GM19328 (cell line): ENCODE measurements around the gene SURF2.

Source experiments
- ATAC-seq: cut with Tn5 transposase; IDR thresholded peaks from one replicate; pipeline ENCODE4 v1.9.1; 2021; ENCODE audit warnings: mild to moderate bottlenecking, moderate library complexity; ENCODE audit not compliant: unreplicated experiment

Gene SURF2

DNA sequence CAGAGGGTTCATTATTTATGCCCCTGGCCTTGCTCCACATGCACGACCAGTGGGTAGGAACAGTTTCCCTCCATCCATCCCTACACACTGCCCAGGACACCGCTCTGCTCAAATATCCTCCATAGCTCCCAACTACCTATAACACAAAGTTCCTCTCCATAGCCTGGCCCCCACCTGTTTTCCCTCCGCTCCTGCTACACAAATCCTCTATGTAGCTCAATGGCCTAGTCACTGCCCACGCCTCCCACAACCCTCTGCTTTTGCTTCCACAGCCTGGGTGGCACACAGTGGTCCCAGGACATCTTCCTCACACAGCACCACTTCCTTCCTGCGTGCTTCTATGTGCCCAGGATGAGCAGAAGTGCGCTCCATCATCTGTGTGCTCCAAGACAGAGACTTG lies 41.0 kb downstream of the SURF2 start:
- ATAC-seq: no peak

- no peak for ATAC-seq
These were observed 41.5 kb downstream of the SURF2 start for GRCh38 chr9:133397895-133398294.

- no peak for ATAC-seq
These were observed 43.9 kb downstream of the SURF2 start for GRCh38 chr9:133400292-133400691.

GRCh38 chr9:133401588-133401987 lies 45.2 kb downstream of the SURF2 start:
- ATAC-seq: no peak

GRCh38 chr9:133402689-133403088 lies 46.3 kb downstream of the SURF2 start:
- no peak for ATAC-seq

DNA sequence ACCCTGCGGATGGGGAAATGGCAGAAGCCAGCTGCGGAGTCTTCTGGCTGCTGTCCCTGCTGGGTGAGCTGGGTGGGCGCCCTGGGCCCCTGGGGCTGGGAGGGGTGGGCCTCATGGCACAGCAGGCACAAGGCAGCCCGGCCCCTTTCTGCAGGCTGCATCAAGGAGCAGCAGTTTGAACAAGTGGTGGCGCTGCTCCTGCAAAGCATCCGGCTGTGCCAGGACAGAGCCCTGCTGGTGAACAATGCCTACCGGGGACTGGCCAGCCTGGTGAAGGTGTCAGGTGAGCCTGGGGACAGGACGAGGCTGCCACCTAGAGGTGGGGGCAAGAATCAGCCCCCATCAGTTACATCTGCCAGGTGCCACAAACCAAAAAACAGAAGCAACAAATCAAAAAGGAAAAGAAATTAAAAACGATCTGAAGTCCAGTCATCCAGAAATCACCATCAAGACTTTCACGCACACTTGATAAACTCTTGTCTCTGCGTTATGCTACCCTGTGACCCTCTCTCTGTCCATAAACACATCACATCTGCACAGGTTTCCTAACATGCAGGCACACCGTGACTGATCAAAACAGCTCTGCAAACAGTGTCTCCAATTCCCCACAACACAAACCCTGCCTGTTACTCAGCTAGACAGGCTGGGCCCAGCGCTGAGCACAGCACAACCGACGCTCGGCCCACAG lies 47.6 kb downstream of the SURF2 start:
- ATAC-seq: no peak

DNA sequence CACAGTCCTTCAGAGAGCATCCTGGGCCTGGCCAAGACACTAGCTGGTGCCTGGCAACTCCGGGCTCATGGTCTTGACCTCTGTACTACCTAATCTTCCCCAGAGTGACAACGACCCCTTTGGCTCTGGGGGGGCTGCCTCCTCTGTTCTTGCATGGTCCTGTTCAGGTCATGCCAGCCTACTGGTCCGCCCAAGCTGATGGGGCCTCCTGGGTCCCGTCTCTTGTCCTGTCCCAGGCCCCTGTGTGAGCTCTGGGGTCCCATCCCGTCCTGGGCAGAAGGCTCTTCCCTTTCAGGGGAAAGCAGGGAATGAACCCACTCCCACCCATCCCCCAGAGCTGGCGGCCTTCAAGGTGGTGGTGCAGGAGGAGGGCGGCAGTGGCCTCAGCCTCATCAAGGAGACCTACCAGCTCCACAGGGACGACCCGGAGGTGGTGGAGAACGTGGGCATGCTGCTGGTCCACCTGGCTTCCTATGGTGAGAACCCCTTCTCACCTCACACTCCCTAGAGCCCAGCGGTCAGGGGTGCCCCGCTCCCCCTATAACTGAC lies 48.2 kb downstream of the SURF2 start:
- ATAC-seq: no peak

DNA sequence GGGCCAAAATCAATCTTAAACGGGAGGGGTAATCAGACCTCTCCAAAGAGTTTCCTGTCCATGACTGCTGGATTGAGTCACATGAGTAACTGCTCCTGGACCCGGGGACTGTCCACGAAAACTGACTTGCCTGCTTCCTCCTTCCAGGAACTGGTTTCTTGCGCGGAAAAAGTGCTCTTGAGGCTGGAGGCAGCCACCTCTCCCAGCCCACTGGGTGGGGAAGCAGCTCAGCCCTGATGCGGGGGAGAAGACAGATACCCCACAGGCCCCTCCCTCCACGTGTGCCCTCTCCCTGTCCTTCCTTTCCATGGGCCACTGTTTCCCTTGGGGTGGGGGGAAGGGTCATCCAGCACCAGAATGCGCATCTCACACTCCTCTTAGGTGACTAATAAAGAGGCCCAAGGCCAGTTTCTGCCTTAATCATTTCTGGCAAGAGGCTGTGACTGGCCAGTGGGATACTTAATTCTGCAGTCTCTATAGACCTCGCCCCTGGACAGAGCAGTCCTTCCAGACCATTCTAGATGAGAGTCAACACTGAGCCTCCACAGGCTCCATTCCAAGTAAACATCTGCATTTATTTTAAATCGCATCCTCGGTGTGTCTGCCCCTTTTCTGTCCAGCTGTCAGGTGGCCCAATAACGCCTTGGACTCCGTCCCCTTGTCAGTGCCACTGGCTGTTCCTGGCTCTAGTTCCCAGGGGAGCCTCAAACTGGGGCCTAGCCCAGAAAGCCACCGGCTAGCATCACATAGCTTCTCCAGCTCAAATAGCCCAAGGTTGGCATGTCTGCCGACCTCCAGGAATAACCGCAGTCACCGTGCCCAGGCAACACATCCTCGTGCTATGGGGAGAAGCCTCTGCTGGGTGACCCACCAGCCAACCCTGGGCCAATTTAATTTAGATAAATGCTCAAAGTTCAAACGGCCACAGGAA lies 49.4 kb downstream of the SURF2 start:
- no peak for ATAC-seq

GRCh38 chr9:133406480-133407307 lies 50.3 kb downstream of the SURF2 start:
- no peak for ATAC-seq

- ATAC-seq: no peak
These were observed 51.7 kb downstream of the SURF2 start for GRCh38 chr9:133408042-133408441.
